Measurements from ENCODE around the gene PGA3.

DNA sequence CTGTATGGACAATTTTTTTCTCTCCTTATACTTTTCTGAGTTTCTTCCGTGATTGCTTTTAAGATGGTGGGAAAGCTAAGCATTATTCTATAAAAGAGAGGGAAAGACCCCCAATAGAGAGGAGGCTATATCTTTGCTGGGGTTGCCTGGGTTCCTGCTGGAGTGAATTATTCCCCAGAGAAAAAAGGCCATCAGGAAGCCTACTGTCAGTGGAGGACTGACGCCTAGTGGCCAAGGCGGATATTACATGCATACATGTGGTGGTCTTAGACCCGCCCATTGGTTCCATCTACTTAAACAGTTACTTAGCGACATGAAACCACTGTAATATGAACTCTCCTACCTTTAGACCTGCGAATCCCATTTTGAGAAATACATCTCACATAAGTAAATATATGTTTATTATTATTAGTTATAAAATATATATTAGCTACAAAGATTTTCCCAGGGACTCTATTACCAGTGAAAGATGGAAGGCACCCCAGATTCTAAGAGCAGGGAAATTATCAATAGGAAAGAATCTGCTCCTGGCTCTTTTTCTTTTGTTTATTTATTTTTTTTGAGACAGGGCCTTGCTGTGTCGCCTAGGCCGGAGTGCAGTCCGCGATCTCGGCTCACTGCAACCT is 15.7 kb upstream of the PGA3 start:
- TF ChIP-seq, protein P1, sequence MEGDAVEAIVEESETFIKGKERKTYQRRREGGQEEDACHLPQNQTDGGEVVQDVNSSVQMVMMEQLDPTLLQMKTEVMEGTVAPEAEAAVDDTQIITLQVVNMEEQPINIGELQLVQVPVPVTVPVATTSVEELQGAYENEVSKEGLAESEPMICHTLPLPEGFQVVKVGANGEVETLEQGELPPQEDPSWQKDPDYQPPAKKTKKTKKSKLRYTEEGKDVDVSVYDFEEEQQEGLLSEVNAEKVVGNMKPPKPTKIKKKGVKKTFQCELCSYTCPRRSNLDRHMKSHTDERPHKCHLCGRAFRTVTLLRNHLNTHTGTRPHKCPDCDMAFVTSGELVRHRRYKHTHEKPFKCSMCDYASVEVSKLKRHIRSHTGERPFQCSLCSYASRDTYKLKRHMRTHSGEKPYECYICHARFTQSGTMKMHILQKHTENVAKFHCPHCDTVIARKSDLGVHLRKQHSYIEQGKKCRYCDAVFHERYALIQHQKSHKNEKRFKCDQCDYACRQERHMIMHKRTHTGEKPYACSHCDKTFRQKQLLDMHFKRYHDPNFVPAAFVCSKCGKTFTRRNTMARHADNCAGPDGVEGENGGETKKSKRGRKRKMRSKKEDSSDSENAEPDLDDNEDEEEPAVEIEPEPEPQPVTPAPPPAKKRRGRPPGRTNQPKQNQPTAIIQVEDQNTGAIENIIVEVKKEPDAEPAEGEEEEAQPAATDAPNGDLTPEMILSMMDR (IDR thresholded peaks at IDR 0.05): peak; percentile 80 to 94 (median 90)
- no peak for TF ChIP-seq POLR2A (IDR thresholded peaks at IDR 0.05)

Data from thyroid gland (tissue), 4 donors.